Measurements from ENCODE around the gene PSMB9.

Gene PSMB9

DNA sequence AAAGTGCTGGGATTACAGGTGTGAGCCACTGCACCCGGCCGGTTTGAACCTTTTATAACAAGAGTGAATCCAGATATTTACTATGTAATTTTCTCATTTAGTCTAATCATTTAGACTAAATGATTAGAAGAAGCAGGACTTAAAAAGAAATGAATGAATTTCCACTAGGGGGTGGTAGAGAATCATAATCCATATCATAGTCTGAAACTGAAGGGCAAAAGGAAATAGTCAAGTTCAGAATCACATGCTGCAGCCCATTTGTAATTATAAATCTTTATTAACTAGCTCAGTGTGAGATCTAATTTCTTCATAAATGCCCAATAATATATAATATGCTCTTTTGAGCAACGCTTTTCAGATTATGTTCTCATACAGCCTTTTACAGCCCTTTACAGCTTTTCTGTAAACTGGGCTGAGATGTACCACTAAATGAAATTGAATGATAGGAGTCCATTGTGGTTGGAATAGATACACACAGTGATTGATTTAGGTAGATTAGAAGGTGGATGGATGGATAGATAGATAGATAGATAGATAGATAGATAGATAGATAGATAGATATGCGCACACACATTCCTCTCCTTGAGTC is 31.8 kb downstream of the PSMB9 start:
- no peak overlapping the region for H3K4me2 ChIP-seq (ENCODE audit: low read length, poor library complexity, severe bottlenecking)
- no peaks in the 10 kb centered on the region for H3K9me3 ChIP-seq (ENCODE audit: control insufficient read depth, low read length)
- no peak overlapping the region for H2BK5ac ChIP-seq (ENCODE audit: low read depth, low read length, poor library complexity, severe bottlenecking)
- no peak overlapping the region for H4K8ac ChIP-seq (ENCODE audit: low read length)
- H2AFZ ChIP-seq (ENCODE audit: low read depth, low read length) = no peak overlapping the region
- H3K4ac ChIP-seq (ENCODE audit: low read depth in 1 of 2, low read length in 2 of 2) = no peak overlapping the region
- H3K27me3 ChIP-seq (ENCODE audit: control insufficient read depth in 1 of 2, insufficient read depth in 1 of 2, low read length in 2 of 2) = no peaks in the 10 kb centered on the region
- H2BK120ac ChIP-seq (ENCODE audit: low read depth, low read length) = no peak overlapping the region
- no peak overlapping the region for H3K14ac ChIP-seq (ENCODE audit: low read length in 2 of 2)
- H2AK5ac ChIP-seq (ENCODE audit: low read length, severe bottlenecking) = no peak overlapping the region
- WGBS = 40% methylated on average over 2 of the region's 4 CpGs
- peak; percentile 82 for DNase-seq
- no peak overlapping the region for H3K4me3 ChIP-seq (ENCODE audit: insufficient read depth in 1 of 2, low read depth in 1 of 2, low read length in 2 of 2)
- H2BK15ac ChIP-seq (ENCODE audit: low read depth, poor library complexity, severe bottlenecking) = no peak overlapping the region
- H3K27ac ChIP-seq (ENCODE audit: low read length, poor library complexity, severe bottlenecking) = no peak overlapping the region
- H3K4me1 ChIP-seq (ENCODE audit: control insufficient read depth, insufficient read depth, low read depth, low read length) = peaks cover 4% of the 10 kb centered on the region
- peak overlapping the region; percentile 54 for H3K9ac ChIP-seq (ENCODE audit: low read length)
- no peak overlapping the region for H2BK12ac ChIP-seq (ENCODE audit: low read length in 2 of 2)
- no peak overlapping the region for H3K18ac ChIP-seq (ENCODE audit: low read depth in 1 of 2, low read length in 2 of 2)
- peaks cover 2% of the 10 kb centered on the region for H3K79me1 ChIP-seq (replicated peaks; ENCODE audit: low read length, poor library complexity, severe bottlenecking)
- H3K23ac ChIP-seq (ENCODE audit: low read length in 2 of 2) = no peak overlapping the region
- H3K36me3 ChIP-seq (ENCODE audit: control insufficient read depth in 1 of 2, insufficient read depth in 2 of 2, low read depth in 1 of 2, low read length in 2 of 2) = no peaks in the 10 kb centered on the region
- H4K91ac ChIP-seq (ENCODE audit: low read length) = no peak overlapping the region

DNA sequence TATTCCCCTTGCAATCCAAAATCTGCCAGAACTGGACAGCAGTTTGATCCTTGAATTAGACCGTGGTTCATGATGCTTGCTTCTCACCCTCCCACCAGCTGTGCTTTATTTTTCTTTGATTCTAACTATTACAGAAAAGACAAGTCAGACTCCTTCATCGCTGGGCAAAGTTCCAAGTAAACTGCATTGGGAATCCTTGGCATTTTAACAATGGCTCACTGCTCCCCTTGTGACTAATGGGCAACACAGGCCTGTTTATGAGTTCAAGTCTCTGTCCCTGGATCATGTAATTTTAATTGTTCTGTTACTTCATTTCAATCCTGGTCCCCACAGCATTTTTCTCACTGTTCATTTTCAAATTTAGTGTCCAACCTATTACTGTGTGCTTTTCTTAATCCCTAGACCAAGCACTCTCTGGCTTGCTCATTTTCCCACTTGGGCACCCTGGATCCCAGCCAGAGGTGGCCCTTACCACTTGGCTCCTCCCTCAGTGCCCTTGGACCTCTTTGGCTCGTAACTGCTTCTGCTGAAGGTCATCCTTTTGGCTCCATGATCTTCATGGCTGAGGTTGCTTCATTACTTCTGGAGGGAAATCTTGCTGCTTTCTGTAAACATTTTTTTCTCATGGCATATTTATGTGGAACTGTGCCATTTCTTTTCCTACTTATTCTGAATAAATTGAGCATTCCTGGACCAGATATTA is 32.8 kb downstream of the PSMB9 start:
- Histone ChIP-seq H2BK12ac (ENCODE audit: low read length in 2 of 2) (no peak overlapping the region), H3K9ac (ENCODE audit: low read length) (peak overlapping the region; percentile 54), H2AK5ac (ENCODE audit: low read length, severe bottlenecking) (peak overlapping the region; percentile 54), H3K27me3 (ENCODE audit: control insufficient read depth in 1 of 2, insufficient read depth in 1 of 2, low read length in 2 of 2) (no peaks in the 10 kb centered on the region), H2BK5ac (ENCODE audit: low read depth, low read length, poor library complexity, severe bottlenecking) (no peak overlapping the region), H2BK120ac (ENCODE audit: low read depth, low read length) (no peak overlapping the region), H3K27ac (ENCODE audit: low read length, poor library complexity, severe bottlenecking) (peak overlapping the region; percentile 13), H3K36me3 (ENCODE audit: control insufficient read depth in 1 of 2, insufficient read depth in 2 of 2, low read depth in 1 of 2, low read length in 2 of 2) (no peaks in the 10 kb centered on the region), H3K18ac (ENCODE audit: low read depth in 1 of 2, low read length in 2 of 2) (no peak overlapping the region), H3K4me3 (ENCODE audit: insufficient read depth in 1 of 2, low read depth in 1 of 2, low read length in 2 of 2) (peak overlapping the region in 1 of 2 experiments; percentile 12), H3K23ac (ENCODE audit: low read length in 2 of 2) (no peak overlapping the region), H2BK15ac (ENCODE audit: low read depth, poor library complexity, severe bottlenecking) (no peak overlapping the region), H4K91ac (ENCODE audit: low read length) (no peak overlapping the region), H3K4me1 (ENCODE audit: control insufficient read depth, insufficient read depth, low read depth, low read length) (peaks cover 4% of the 10 kb centered on the region), H3K14ac (ENCODE audit: low read length in 2 of 2) (no peak overlapping the region), H3K4me2 (ENCODE audit: low read length, poor library complexity, severe bottlenecking) (peak overlapping the region; percentile 42), H2AFZ (ENCODE audit: low read depth, low read length) (no peak overlapping the region), H3K9me3 (ENCODE audit: control insufficient read depth, low read length) (no peaks in the 10 kb centered on the region), H3K4ac (ENCODE audit: low read depth in 1 of 2, low read length in 2 of 2) (no peak overlapping the region), H4K8ac (ENCODE audit: low read length) (no peak overlapping the region), H3K79me1 (replicated peaks; ENCODE audit: low read length, poor library complexity, severe bottlenecking) (peaks cover 2% of the 10 kb centered on the region)
- DNase-seq = peak; percentile 23
- 59% methylated on average over 3 of the region's 3 CpGs for WGBS

DNA sequence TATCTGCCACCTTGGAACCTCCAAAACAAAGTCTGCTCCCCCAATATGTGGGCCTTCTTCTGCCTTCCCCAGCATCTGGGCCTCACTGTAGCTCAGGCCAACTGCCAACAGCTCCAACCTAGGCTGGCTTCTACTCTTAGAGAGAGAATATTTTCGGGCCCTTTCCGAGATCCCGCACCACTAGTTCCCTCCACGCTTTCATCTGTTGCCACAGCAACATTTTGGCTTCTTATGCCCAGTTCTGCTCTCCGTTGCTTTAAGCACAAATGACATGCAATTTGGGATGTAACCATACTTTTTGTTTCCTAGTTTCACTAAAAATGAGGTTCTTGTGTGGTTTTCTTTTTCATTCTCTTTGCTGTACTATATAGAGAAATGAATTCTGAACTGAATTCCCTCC is 33.6 kb downstream of the PSMB9 start:
- no peak overlapping the region for H3K18ac ChIP-seq (ENCODE audit: low read depth in 1 of 2, low read length in 2 of 2)
- H2BK5ac ChIP-seq (ENCODE audit: low read depth, low read length, poor library complexity, severe bottlenecking) = no peak overlapping the region
- 81% methylated on average over 5 of the region's 5 CpGs for WGBS
- no peak overlapping the region for H2BK12ac ChIP-seq (ENCODE audit: low read length in 2 of 2)
- H3K23ac ChIP-seq (ENCODE audit: low read length in 2 of 2) = no peak overlapping the region
- no peak overlapping the region for H3K14ac ChIP-seq (ENCODE audit: low read length in 2 of 2)
- no peak overlapping the region for H3K4ac ChIP-seq (ENCODE audit: low read depth in 1 of 2, low read length in 2 of 2)
- H3K79me1 ChIP-seq (replicated peaks; ENCODE audit: low read length, poor library complexity, severe bottlenecking) = peaks cover 2% of the 10 kb centered on the region
- H3K9ac ChIP-seq (ENCODE audit: low read length) = peak overlapping the region; percentile 54
- H2AK5ac ChIP-seq (ENCODE audit: low read length, severe bottlenecking) = peak overlapping the region; percentile 77
- H2AFZ ChIP-seq (ENCODE audit: low read depth, low read length) = no peak overlapping the region
- no peaks in the 10 kb centered on the region for H3K9me3 ChIP-seq (ENCODE audit: control insufficient read depth, low read length)
- no peaks in the 10 kb centered on the region for H3K27me3 ChIP-seq (ENCODE audit: control insufficient read depth in 1 of 2, insufficient read depth in 1 of 2, low read length in 2 of 2)
- H3K4me1 ChIP-seq (ENCODE audit: control insufficient read depth, insufficient read depth, low read depth, low read length) = peaks cover 4% of the 10 kb centered on the region
- no peak overlapping the region for H3K4me2 ChIP-seq (ENCODE audit: low read length, poor library complexity, severe bottlenecking)
- DNase-seq = no peak
- H2BK15ac ChIP-seq (ENCODE audit: low read depth, poor library complexity, severe bottlenecking) = no peak overlapping the region
- H3K36me3 ChIP-seq (ENCODE audit: control insufficient read depth in 1 of 2, insufficient read depth in 2 of 2, low read depth in 1 of 2, low read length in 2 of 2) = no peaks in the 10 kb centered on the region
- no peak overlapping the region for H2BK120ac ChIP-seq (ENCODE audit: low read depth, low read length)
- no peak overlapping the region for H4K91ac ChIP-seq (ENCODE audit: low read length)
- H3K4me3 ChIP-seq (ENCODE audit: insufficient read depth in 1 of 2, low read depth in 1 of 2, low read length in 2 of 2) = no peak overlapping the region
- no peak overlapping the region for H4K8ac ChIP-seq (ENCODE audit: low read length)
- no peak overlapping the region for H3K27ac ChIP-seq (ENCODE audit: low read length, poor library complexity, severe bottlenecking)

DNA sequence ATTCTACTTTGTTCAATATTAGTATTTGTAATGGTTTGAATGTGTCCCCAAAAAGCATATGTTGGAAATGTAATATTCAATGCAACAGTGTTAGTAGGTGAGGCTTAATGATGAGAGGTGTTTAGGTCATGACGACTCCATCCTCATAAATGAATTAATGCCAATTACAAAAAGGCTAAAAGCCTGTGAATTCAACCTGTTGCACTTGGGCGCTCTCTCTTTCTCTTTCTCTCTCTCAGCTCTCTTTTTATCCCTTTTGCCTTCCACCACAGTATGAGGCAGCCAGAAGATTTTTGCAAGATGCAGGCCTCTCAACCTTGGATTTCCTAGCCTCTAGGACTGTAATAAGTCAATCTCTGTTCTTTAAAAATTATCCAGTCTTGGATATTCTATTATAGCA is 34.6 kb downstream of the PSMB9 start:
- Histone ChIP-seq H3K4me2 (ENCODE audit: low read length, poor library complexity, severe bottlenecking) (no peak overlapping the region), H2BK120ac (ENCODE audit: low read depth, low read length) (no peak overlapping the region), H3K23ac (ENCODE audit: low read length in 2 of 2) (no peak overlapping the region), H3K4me1 (ENCODE audit: control insufficient read depth, insufficient read depth, low read depth, low read length) (peaks cover 7% of the 10 kb centered on the region), H2BK12ac (ENCODE audit: low read length in 2 of 2) (no peak overlapping the region), H3K9me3 (ENCODE audit: control insufficient read depth, low read length) (no peaks in the 10 kb centered on the region), H4K91ac (ENCODE audit: low read length) (no peak overlapping the region), H3K79me1 (replicated peaks; ENCODE audit: low read length, poor library complexity, severe bottlenecking) (peaks cover 2% of the 10 kb centered on the region), H3K9ac (ENCODE audit: low read length) (no peak overlapping the region), H2BK5ac (ENCODE audit: low read depth, low read length, poor library complexity, severe bottlenecking) (no peak overlapping the region), H3K18ac (ENCODE audit: low read depth in 1 of 2, low read length in 2 of 2) (no peak overlapping the region), H3K27ac (ENCODE audit: low read length, poor library complexity, severe bottlenecking) (no peak overlapping the region), H2AK5ac (ENCODE audit: low read length, severe bottlenecking) (no peak overlapping the region), H3K4ac (ENCODE audit: low read depth in 1 of 2, low read length in 2 of 2) (no peak overlapping the region), H3K27me3 (ENCODE audit: control insufficient read depth in 1 of 2, insufficient read depth in 1 of 2, low read length in 2 of 2) (no peaks in the 10 kb centered on the region), H3K4me3 (ENCODE audit: insufficient read depth in 1 of 2, low read depth in 1 of 2, low read length in 2 of 2) (no peak overlapping the region), H4K8ac (ENCODE audit: low read length) (no peak overlapping the region), H2BK15ac (ENCODE audit: low read depth, poor library complexity, severe bottlenecking) (no peak overlapping the region), H3K14ac (ENCODE audit: low read length in 2 of 2) (no peak overlapping the region), H2AFZ (ENCODE audit: low read depth, low read length) (no peak overlapping the region), H3K36me3 (ENCODE audit: control insufficient read depth in 1 of 2, insufficient read depth in 2 of 2, low read depth in 1 of 2, low read length in 2 of 2) (no peaks in the 10 kb centered on the region)
- DNase-seq = no peak
- 94% methylated on average over 1 of the region's 2 CpGs for WGBS
